AG08395 (cell line): Measurements from ENCODE around the gene CLSTN3.

ENCODE experiments used
- DNase-seq: peaks from one replicate; pipeline ENCODE4 v3.0.0; 2012; ENCODE audit warnings: mixed read lengths, low spot score

Gene CLSTN3

GRCh38 chr12:7129872-7130691 lies at the start of gene CLSTN3:
Gene CLSTN3 (plus strand): TSS chr12:7130371. CDS start chr12:7130649, 278 bp downstream.
- DNase-seq, result peak; percentile 98

GRCh38 chr12:7081037-7081436 lies 49.1 kb upstream of the CLSTN3 start:
- no peak for DNase-seq

GRCh38 chr12:7083125-7083524 lies 47.0 kb upstream of the CLSTN3 start:
- DNase-seq, result no peak

GRCh38 chr12:7089196-7089871 lies 40.8 kb upstream of the CLSTN3 start:
- DNase-seq, result no peak

- no peak for DNase-seq
Observed at GRCh38 chr12:7090222-7090998, 39.8 kb upstream of the CLSTN3 start.

- DNase-seq, result no peak
Observed at GRCh38 chr12:7091171-7091570, 39.0 kb upstream of the CLSTN3 start.

DNA sequence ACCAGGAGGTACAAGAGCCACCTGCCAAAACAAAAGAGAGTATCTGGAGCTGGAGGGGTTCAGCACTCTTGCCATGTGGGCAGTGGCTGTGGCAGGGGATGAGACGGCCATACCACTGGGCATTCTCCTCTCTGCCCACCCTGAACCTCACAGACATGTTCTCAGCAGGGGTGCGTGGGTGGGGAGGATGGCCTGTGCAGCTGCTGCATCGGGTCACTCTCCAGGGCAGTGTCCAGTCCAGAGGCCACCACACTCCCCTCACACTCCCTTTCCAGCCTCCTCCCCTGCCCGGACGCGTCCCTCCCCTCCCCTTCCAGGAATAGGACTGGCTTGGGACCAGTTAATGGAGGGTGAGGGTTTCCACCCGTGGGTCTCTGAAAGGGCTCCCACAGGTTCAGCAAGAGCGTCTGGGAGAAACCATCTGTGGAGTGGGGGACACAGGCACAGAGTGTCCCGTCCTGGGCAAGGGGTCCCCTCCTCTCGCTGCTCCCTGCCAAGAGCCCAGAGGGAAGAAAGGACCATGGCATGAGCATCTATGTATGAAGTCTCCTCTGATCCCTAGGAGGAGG lies 38.4 kb upstream of the CLSTN3 start:
- peak; percentile 22 for DNase-seq

DNA sequence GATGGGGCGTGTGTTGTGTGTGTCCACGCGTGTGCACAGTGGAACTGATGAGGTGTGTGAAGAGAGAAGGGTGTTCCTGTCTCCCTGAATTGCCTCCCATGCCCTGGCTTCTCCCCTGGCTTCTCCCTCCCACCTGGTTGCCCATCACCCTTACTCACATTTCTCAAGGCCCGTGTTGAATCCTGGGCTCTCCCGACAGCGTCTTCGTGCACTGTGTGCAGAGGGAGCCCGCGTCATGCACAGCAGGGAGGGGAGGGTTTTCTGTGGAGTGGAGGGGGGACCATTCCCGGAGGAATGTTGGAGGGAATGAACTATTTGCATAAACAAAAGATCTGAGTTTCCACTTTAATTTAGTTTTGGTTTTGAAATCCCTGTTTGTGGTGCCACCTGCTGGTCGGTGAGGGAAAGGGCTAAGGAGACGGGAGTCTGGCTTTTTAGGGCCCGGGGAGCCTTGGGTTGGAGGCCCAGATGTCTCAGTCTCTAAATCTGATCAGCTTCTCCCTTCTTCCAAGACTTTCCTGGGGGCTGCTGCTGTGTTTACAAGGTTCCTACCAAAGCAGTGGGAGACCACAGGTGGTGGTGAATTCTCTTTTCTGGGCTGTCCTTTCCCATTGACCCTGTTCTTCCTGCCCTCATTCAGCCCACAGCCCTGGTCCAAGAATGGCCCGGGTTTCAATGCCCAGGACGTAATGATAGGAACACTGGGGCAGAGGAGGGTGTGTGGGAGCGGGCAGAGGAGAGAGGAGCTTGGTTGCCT lies 37.8 kb upstream of the CLSTN3 start, which contains the start of gene C1R:
Gene C1R, minus strand, starts transcription at position 217 of the 757 bp plus-strand sequence. Its CDS starts 57 bp downstream, at position 160.
- DNase-seq, result peak; percentile 88

DNA sequence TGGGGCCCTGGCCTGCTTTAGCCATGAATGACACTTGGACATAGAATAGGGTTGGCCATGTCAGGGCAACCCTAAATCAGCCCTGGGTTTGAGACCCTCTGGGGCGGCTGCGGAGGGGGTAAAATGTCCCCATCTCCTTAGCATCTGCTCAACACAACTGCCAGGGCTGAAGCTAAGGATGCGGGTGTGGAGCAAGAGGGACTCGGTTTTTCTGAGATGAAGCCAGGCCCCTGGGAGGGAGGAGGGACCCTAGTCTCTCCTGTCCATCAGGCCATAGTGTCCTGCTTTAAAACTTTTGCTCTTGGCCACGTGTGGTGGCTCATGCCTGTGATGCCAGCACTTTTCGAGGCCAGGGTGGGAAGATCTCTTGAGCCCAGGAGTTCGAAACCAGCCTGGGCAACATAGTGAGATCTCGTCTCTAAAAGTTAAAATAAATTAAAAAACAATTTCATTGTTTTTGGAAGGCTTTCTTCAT lies 37.1 kb upstream of the CLSTN3 start:
- no peak for DNase-seq

DNA sequence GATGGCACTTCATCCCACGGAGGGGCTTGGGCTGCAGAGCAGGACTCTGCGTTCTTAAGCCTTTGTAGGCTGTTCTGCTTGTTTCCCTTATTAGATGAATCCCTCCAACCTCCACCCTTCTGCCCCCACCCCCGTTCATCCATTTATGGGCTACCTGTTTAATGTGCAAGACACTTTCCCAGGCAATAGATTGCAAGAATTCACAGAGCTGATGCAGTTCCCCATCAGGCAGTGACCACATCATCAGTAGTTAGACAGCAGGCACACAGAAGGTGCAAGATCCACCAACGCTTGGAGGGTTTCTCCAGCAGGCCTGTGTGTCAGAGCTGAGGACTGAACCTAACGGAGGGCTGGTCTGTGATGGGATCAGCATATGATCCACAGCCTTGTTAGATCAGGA lies 36.7 kb upstream of the CLSTN3 start:
- no peak for DNase-seq

DNA sequence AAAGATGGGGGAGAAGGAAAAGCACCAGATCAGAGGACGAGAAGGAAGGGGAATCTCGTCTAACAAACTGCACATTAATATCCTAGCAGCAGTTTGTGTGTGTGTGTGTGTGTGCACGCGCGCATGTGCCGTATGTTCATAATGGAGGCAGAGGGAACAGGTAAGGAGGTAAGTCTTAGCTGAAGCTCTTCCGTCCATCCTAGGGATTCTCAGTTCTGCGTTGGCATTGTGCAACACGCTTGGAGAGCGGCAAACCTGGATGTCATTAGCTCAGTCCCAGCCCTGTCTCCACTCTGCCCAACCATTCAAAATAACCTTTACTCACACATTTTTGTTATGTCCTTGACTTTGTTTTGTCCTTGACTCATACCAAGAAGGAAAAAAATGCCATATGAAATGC lies 36.3 kb upstream of the CLSTN3 start:
- DNase-seq, result peak; percentile 62

DNA sequence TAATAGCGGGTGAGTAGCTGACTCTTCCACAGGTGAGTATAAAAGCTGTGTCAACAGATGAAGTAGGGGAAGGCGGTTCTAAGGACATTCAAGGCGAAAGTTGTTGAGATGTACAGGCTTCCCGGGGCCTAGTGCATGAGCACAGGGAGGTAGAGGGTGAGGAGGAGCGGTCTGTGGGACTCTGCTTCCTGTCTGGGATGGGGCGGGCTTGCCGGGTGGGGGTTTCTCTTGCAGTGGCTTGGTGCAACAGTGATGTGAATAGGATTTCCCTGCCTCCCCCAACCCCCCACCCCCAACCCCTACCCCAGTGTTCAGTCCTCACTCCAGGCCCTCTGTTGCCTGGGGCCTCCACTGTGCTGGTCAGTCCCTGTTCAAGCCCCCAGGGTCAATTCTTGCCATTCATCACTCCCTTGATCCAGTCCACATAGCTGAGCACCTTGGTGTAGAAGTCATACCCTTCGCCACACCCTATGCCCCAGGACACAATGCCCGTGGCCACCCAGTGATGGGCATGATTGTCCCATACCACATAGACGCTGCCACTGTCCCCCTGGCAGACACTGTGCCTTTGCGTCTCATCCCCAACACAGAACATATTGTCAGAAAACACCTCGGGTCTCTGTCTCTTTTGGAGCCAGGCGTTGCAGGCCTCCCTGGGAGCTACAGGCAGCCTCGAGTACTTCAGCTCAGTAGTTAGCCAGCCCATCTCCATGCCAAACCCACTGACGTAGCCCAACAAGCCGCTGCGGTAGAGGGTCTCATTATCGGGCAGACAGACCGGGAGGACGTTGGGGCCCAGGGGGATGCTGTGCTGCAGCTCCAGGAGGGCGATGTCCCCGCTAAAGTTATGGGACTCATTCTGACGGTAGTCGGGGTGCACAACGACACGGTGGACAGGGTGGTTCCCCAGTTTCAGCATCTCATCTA lies 33.9 kb upstream of the CLSTN3 start:
- DNase-seq, result no peak

DNA sequence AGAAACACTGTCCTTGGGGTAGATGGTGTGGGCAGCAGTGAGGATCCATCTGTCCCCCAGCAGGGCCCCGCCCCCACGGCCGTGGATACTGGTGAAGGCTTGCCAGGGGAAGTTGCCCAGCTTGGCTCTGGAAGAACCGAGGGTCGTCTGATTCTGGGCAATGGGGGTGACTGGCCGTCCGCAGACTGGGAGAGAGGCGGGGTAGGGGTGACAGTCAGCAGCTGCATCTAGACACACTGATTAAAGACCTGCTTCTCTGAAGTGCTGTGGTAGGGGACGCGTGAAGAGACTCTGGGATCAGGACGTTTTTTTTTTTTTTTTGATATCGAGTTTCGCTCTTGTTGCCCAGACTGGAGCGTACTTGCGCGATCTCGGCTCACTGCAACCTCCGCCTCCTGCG lies 33.2 kb upstream of the CLSTN3 start:
- DNase-seq, result no peak

DNA sequence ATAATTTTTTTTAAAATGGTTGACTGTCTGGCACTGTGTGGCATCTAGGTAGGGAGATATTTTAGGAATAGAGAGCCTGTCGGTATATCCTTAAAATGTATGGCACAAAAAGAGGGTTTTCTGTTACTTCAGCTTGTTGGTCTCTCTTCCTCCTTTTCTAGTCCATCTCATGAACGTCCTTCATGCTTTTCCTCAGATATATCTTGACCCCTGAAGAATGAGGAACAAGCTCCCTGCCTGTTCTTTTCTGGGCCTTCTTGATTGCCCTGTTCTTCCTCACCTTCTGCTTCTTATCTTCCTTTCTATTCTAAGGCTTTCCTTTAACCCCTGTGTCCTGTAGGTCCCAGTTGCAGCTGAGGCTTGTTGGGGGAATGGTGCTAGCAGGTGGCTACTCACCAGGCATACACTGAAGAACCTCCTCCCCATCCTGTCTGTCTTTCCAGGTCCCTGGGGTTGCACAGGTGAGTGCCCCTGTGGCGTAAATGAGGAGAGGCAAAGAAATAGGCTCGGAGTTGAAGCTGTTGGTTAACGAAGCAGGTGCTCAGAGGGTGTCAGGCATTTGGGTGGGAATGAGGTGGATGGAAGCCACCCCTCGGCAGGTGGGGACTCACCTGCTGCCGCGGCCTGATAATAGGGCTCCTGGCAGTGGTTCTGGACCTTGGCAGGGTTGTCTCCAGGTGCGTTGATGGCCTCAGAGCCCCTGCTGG lies 30.7 kb upstream of the CLSTN3 start:
- no peak for DNase-seq

DNA sequence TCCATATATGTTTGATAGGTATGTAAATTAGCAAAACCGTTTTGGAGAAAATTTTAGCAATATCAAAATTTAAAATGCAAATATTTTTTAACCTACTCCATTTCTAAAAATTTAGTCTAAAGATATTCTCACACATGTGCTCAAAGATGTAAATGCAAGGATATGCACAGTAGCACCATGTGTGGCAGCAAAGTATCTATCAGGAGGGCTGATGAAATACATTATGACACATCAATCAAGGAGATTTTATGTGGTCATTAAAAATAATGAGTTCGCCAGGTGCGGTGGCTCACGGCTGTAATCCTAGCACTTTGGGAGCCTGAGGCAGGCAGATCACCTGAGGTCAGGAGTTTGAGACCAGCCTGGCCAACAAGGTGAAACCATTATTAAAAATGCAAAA lies 29.9 kb upstream of the CLSTN3 start:
- no peak for DNase-seq

- DNase-seq, result no peak
Observed at GRCh38 chr12:7101047-7101693, 29.0 kb upstream of the CLSTN3 start.

DNA sequence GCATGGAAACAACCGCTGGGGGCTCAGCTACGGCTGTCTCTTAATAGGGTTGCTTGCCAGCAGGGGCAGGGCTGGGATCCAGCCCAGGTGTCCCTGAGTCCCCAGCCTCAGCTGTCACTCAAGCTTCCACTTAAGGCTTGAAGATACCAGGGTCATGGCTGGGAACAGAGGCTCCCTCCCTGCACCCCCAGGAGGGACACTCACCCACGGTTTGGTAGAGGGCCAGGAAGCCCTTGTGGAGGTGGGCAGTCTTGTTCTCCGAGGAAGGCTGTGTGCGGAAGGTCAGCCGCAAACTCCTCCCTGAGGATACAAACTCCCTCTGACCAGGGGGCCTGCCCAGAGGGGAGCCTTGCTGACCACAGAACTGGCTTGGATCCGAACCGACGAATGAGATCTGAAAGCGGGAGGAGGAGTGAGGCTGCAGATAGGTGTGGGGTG lies 28.5 kb upstream of the CLSTN3 start:
- no peak for DNase-seq

DNA sequence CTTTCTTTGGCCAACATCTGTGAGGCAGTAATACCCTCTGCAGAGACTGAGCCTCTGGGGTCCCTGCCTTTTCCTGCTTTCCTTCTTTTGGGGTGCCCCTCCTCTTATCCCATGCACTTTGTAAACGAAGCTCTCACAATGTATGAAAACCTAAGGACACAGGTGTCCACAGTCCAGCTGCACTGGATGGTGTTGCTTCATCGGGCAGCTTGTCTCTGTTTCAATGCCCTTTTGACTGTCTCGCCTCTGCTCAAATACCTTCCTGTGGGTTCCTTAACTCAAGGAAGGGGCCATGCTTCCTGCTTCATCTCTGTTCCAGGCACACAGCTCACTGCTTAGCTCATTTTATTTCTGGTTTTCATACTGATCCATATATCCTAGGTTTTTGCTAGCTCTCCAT lies 27.6 kb upstream of the CLSTN3 start:
- DNase-seq, result no peak
